ENCODE data around the gene ANO7.

Gene ANO7

DNA sequence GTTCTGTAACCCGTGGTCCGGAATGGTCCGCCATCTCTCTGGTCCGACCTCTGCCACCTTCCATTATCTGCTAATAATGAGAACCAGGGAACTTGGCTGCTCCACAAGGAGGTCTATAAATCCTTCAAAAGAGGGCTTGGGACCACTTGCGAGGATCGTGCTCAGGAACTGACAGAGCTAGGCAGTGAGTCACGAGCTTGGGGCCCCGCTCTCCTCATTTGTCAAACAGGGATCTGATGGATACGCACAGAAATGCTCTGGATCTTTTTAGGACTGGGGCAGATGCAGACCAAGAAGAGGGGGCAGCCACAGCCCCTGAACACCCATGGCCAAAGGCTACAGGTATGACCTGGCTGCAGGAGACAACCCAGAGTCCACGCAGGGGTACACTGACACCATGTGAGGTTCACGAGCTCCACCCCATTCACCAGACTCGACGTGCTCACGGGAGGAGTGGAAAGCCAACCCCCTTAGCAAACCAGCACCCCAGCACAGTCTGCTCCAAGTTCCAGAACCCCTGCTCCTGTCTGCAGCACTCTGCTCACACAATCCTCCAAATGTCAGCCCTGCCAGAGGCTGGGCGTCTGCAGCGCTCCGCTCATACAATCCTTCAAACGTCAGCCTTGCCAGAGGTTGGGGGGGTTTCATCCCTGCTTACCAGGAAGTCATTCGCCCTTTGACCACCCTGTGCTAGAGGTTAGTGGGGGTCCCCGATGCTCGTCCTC is 45.8 kb downstream of the ANO7 start:
- TF ChIP-seq, protein P1, sequence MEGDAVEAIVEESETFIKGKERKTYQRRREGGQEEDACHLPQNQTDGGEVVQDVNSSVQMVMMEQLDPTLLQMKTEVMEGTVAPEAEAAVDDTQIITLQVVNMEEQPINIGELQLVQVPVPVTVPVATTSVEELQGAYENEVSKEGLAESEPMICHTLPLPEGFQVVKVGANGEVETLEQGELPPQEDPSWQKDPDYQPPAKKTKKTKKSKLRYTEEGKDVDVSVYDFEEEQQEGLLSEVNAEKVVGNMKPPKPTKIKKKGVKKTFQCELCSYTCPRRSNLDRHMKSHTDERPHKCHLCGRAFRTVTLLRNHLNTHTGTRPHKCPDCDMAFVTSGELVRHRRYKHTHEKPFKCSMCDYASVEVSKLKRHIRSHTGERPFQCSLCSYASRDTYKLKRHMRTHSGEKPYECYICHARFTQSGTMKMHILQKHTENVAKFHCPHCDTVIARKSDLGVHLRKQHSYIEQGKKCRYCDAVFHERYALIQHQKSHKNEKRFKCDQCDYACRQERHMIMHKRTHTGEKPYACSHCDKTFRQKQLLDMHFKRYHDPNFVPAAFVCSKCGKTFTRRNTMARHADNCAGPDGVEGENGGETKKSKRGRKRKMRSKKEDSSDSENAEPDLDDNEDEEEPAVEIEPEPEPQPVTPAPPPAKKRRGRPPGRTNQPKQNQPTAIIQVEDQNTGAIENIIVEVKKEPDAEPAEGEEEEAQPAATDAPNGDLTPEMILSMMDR (IDR thresholded peaks at IDR 0.05; ENCODE audit: low read depth, low read length): no peak
- no peak overlapping the region for H3K4me3 ChIP-seq (ENCODE audit: low read depth, low read length)
- no peak for DNase-seq (ENCODE audit: low read depth, low spot score)
- in situ Hi-C loops (cut with HindIII; ENCODE audit: low sequenced_read_pairs): no loop called here

DNA sequence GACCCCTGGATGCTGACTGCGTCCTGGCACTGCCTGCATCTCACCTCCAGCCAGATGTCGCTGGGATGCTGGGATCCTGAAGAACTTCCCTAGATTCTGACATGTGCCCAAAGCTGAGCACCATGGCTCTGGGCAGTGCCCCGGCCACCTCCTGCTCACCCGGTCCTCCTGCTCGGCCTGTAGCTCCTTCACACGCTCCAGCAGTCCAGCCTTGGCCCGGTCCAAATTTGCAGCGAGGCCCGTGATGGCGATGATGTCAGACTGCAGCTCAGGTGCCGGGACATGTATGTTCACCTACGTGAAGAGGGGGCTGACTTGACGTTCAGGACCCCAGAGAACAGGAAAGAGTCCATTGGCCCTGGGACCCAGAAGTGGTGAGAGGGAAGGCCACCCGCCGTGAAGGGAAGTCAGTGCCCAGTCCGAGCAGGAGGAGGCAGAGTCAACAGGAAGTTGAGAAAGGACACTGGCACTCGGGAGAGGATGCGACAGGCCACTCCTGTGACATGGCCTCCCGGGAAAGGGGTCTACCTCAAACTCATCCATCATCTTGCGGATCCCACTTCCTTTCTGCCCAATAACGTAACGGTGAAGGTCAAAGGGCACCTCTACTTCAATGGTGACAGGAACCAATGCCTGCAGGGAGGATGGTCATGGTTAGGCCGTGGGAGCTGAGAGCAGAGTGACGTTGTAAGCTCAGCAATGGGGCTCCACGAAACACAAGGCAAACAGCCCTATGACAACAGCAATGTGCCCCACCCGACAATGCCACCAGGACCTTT is 46.7 kb downstream of the ANO7 start:
- in situ Hi-C loops (cut with HindIII; ENCODE audit: low sequenced_read_pairs): no loop called here
- H3K4me3 ChIP-seq (ENCODE audit: low read depth, low read length): no peak overlapping the region
- TF ChIP-seq, protein P1 (IDR thresholded peaks at IDR 0.05; ENCODE audit: low read depth, low read length): no peak
- DNase-seq (ENCODE audit: low read depth, low spot score): no peak

DNA sequence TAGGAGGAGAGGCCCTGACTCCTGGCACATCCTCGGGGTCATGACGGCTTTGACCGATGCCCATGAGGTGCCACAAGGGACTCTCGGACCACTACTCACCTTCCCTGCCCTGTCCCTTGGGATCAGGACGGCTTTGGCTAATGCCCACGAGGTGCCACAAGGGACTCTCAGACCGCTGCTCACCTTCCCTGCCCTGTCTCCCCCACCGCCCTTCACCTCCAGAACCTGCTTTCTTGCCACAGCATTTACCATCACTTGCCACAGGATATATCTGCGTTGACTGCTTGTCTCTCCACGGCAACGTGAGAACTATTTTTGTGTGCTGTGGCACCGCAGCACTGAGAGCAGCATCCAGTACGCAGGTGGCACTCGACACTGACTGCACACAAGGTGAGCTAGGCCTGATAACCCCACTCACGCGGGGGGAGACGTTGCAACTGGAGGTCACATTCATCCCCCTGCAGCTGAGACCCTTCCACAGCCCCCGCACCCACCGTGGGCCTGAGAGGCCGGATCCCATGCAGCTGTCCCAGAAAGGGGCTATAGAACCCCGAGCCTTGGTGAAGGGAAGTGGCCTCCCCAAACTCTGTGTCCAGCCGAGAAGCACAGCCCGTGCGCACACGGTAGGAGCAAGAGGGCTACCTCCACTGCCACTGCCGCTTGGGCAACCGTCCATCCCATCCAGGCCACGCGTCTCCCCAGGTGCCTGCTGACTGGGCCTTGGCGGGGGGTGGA is 47.5 kb downstream of the ANO7 start:
- TF ChIP-seq, protein P1 (IDR thresholded peaks at IDR 0.05; ENCODE audit: low read depth, low read length): no peak
- no peak for DNase-seq (ENCODE audit: low read depth, low spot score)
- no peak overlapping the region for H3K4me3 ChIP-seq (ENCODE audit: low read depth, low read length)
- in situ Hi-C loops (cut with HindIII; ENCODE audit: low sequenced_read_pairs): no loop called here

DNA sequence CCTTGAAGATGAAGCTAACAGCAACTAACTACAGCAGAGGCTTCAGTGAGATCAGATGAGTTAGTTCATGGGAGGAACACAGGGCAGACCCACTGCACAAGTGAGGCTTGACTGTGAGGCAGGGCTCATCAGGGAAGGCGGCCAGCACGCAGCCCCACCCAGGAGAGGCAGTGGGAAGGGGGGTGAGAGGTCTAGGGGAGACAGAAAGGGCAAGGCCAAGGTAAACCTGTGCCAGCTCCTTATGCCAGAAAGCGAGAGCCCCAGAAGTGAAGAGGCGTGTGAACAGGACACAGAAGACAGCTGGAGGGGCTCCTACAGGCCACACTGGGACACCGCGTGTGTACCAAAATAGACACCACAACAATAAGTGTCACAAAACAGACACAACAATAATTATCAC is 48.6 kb downstream of the ANO7 start:
- in situ Hi-C loops (cut with HindIII; ENCODE audit: low sequenced_read_pairs): no loop called here

DNA sequence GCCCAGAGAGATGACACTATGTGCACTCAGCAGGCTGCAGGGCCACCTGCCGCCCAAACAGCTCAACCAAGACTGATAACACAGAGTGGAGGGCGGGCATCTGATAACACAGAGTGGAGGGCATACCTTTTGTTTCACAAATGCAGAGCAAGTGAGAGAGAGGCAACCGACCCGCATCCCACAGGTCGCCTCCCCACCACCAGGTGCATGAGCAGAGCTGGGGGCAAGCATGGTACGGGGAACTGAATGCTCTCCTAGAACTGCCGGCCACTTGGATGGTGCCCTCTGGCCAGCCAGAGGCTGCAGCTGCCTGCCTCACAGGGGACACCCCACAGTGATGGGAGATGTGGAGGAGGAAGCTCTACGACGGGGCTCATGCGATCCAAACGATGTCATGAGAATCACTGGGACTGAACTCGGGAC is 49.5 kb downstream of the ANO7 start:
- TF ChIP-seq, protein P1 (IDR thresholded peaks at IDR 0.05; ENCODE audit: low read depth, low read length): no peak
- no peak overlapping the region for H3K4me3 ChIP-seq (ENCODE audit: low read depth, low read length)
- no peak for DNase-seq (ENCODE audit: low read depth, low spot score)
- in situ Hi-C loops (cut with HindIII; ENCODE audit: low sequenced_read_pairs): no loop called here

More for the DNA sequence above, 48.6 kb downstream of the ANO7 start:
- DNase-seq (ENCODE audit: low read depth, low spot score): no peak
- TF ChIP-seq, protein P1 (IDR thresholded peaks at IDR 0.05; ENCODE audit: low read depth, low read length): no peak
- H3K4me3 ChIP-seq (ENCODE audit: low read depth, low read length): no peak overlapping the region

DNA sequence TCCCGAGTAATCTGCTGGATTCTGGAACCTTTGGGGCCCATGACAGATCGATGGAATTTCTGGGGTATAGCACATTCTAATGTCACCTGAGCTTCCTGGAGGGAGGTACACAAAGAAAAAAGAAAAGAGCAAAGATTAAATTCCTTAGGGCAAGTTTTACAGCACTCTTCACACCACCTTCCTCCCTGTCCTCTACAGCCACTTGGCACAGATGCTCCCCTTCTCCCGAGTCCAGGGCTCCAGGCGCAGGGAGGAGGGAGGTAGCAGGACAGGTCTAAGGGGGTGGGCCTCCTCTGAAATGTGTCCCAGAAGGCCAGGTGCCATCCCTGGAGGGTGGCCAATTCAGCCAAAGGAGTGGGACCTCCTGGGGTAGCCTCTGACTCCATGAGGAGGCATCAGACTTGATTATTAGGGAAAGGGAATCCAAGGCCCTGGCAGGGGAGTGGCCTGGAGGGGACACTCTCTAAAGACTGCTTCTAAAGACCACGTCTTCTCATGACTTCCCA is 50.3 kb downstream of the ANO7 start:
- in situ Hi-C loops (cut with HindIII; ENCODE audit: low sequenced_read_pairs): no loop called here
- H3K4me3 ChIP-seq (ENCODE audit: low read depth, low read length): no peak overlapping the region
- DNase-seq (ENCODE audit: low read depth, low spot score): no peak
- TF ChIP-seq, protein P1 (IDR thresholded peaks at IDR 0.05; ENCODE audit: low read depth, low read length): no peak

Data from astrocyte of the spinal cord (primary cell).